Measurements from ENCODE around the gene OR6X1.
A peak's percentile ranks its signal among the peaks of the same experiment; 100 is the strongest.

DNA sequence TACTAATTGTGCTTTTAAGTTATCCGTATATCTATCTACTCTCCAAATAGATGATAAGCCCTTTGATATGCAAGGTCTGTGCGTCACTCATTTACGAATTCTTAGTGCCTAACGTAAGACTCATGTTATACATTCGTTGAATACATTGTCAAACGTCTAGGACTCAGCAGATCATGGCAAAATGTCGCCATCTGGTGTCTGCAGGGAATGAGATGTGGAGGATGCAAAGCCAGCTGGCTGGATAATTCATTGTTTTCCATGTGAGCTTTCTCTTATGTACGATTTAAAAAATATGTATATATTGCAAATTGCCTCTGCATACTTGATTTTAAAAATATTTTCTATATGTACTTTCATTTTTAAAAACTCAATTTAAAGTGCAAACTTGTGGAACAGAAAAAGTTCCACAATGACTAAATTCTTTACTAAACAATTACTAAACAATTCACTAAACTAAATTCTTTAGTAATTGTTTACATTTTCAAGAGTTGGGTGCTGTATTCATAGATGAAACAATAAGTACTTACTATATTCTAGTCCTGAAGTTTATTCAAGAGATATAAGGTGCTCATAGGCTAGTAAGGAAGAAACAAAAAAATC is 46.6 kb downstream of the OR6X1 start:
- peak in 1 of 3 donors; percentile 13 for TF ChIP-seq POLR2AphosphoS5 (IDR thresholded peaks at IDR 0.05)
- TF ChIP-seq POLR2A (IDR thresholded peaks at IDR 0.05) = no peak
- peak in 5 of 7 experiments; percentile 14 to 67 (median 44) for TF ChIP-seq CTCF (IDR thresholded peaks at IDR 0.05)
- no peak for TF ChIP-seq EP300 (IDR thresholded peaks at IDR 0.05)
